ENCODE measurements around the gene TGFB2.

GRCh38 chr1:218433744-218434143 is 88.6 kb downstream of the TGFB2 start:
- TF ChIP-seq CTCF (IDR thresholded peaks at IDR 0.05; ENCODE audit: poor library complexity, severe bottlenecking) (no peak), POLR2AphosphoS5 (IDR thresholded peaks at IDR 0.05) (peak; percentile 46), EZH2 (IDR thresholded peaks at IDR 0.05; ENCODE audit: borderline replicate concordance, insufficient read depth, low read length, poor library complexity, severe bottlenecking) (no peak), EP300 (conservative IDR thresholded peaks at IDR 0.05; ENCODE audit: poor library complexity, severe bottlenecking) (peak; percentile 66), TAF1 (IDR thresholded peaks at IDR 0.05; ENCODE audit: low read depth) (no peak), RAD21 (conservative IDR thresholded peaks at IDR 0.05) (no peak), MXI1 (conservative IDR thresholded peaks at IDR 0.05; ENCODE audit: poor library complexity, severe bottlenecking) (no peak)

Data from neural cell (in vitro differentiated cells).